ENCODE results near the gene NCL. TPM values are rescaled to one million over a fixed set of nuclear protein-coding genes. Genes with fewer than 3 reads are reported as not detected.
"Not testable (repeated sequence)": the region's sequence is repeated elsewhere in the genome, so short reads cannot be mapped to it uniquely, and the experiment has no call there.

Gene NCL
- total RNA-seq, 1 donor from 2014 or later = 588 TPM

GRCh38 chr2:231464576-231465540 lies 574 bp upstream of the NCL start:
- Mint-ChIP-seq H3K27ac (peak overlapping the region; percentile 100), H3K9me3 (ENCODE audit: low read depth) (no peaks in the 10 kb centered on the region), H3K36me3 (ENCODE audit: insufficient read depth) (peaks cover 28% of the 10 kb centered on the region), H3K4me3 (ENCODE audit: low read depth) (peak overlapping the region; percentile 96), H3K27me3 (peaks cover 6% of the 10 kb centered on the region), H3K4me1 (ENCODE audit: low read depth) (peaks cover 18% of the 10 kb centered on the region)
- DNase-seq (ENCODE audit: low spot score, unreplicated experiment) = peak; percentile 98
- TF ChIP-seq CTCF (IDR thresholded peaks at IDR 0.05; ENCODE audit: unreplicated experiment) = no peak

GRCh38 chr2:231462729-231463465 lies 1.4 kb downstream of the NCL start:
- H3K27me3 Mint-ChIP-seq = no peaks in the 10 kb centered on the region
- H3K4me3 Mint-ChIP-seq (ENCODE audit: low read depth) = peak overlapping the region; percentile 96
- H3K9me3 Mint-ChIP-seq (ENCODE audit: low read depth) = no peaks in the 10 kb centered on the region
- TF ChIP-seq CTCF (IDR thresholded peaks at IDR 0.05; ENCODE audit: unreplicated experiment) = no peak
- peaks cover 18% of the 10 kb centered on the region for H3K4me1 Mint-ChIP-seq (ENCODE audit: low read depth)
- H3K27ac Mint-ChIP-seq = peak overlapping the region; percentile 100
- no peak for DNase-seq (ENCODE audit: low spot score, unreplicated experiment)
- H3K36me3 Mint-ChIP-seq (ENCODE audit: insufficient read depth) = peaks cover 41% of the 10 kb centered on the region

- peaks cover 18% of the 10 kb centered on the region for H3K4me1 Mint-ChIP-seq (ENCODE audit: low read depth)
- H3K4me3 Mint-ChIP-seq (ENCODE audit: low read depth) = peak overlapping the region; percentile 1
- no peaks in the 10 kb centered on the region for H3K9me3 Mint-ChIP-seq (ENCODE audit: low read depth)
- H3K27me3 Mint-ChIP-seq = no peaks in the 10 kb centered on the region
- TF ChIP-seq CTCF (IDR thresholded peaks at IDR 0.05; ENCODE audit: unreplicated experiment) = no peak
- H3K36me3 Mint-ChIP-seq (ENCODE audit: insufficient read depth) = peaks cover 50% of the 10 kb centered on the region
- no peak for DNase-seq (ENCODE audit: low spot score, unreplicated experiment)
- H3K27ac Mint-ChIP-seq = peak overlapping the region; percentile 11
Observed at GRCh38 chr2:231461516-231461971, 2.7 kb downstream of the NCL start.

GRCh38 chr2:231460841-231461240 lies 3.4 kb downstream of the NCL start:
- H3K9me3 Mint-ChIP-seq (ENCODE audit: low read depth); DNase-seq (ENCODE audit: low spot score, unreplicated experiment); H3K27me3 Mint-ChIP-seq; H3K4me3 Mint-ChIP-seq (ENCODE audit: low read depth); H3K27ac Mint-ChIP-seq: not testable (repeated sequence)
- H3K4me1 Mint-ChIP-seq (ENCODE audit: low read depth) = peaks cover 18% of the 10 kb centered on the region
- peaks cover 53% of the 10 kb centered on the region for H3K36me3 Mint-ChIP-seq (ENCODE audit: insufficient read depth)

- H3K9me3 Mint-ChIP-seq (ENCODE audit: low read depth) = no peaks in the 10 kb centered on the region
- H3K4me3 Mint-ChIP-seq (ENCODE audit: low read depth) = no peak overlapping the region
- no peaks in the 10 kb centered on the region for H3K27me3 Mint-ChIP-seq
- peaks cover 16% of the 10 kb centered on the region for H3K4me1 Mint-ChIP-seq (ENCODE audit: low read depth)
- peaks cover 58% of the 10 kb centered on the region for H3K36me3 Mint-ChIP-seq (ENCODE audit: insufficient read depth)
- TF ChIP-seq CTCF (IDR thresholded peaks at IDR 0.05; ENCODE audit: unreplicated experiment) = no peak
- H3K27ac Mint-ChIP-seq = peak overlapping the region; percentile 7
- DNase-seq (ENCODE audit: low spot score, unreplicated experiment) = no peak
Observed at GRCh38 chr2:231460073-231460835, 4.0 kb downstream of the NCL start.

Measured in progenitor cell of endocrine pancreas (in vitro differentiated cells).